ENCODE data around the gene EMP1. TPM values are rescaled to one million over a fixed set of nuclear protein-coding genes. Genes with fewer than 3 reads are reported as not detected.

EMP1 gene
- 66.7 TPM for total RNA-seq

GRCh38 chr12:13196130-13196921 lies at the start of gene EMP1:
Gene EMP1, plus strand, starts transcription at chr12:13196726. Its CDS starts 14,785 bp downstream, at chr12:13211511.

Other genes starting within 250 kb of the EMP1 start
- gene GPRC5D, start 244.6 kb upstream of the EMP1 start, total RNA-seq = not detected
- gene HEBP1, start 196.5 kb upstream of the EMP1 start, total RNA-seq = 30.1 TPM
- gene FAM234B, start 152.3 kb upstream of the EMP1 start, total RNA-seq = 11.1 TPM
- 0.47 TPM for gene GSG1, start 93.1 kb upstream of the EMP1 start, total RNA-seq